ENCODE data around the gene RTRAF.

Gene RTRAF

GRCh38 chr14:52031781-52032180 is 42.4 kb downstream of the RTRAF start:
- Histone ChIP-seq H3K9me3 (ENCODE audit: control insufficient read depth in 1 of 2, low read length in 2 of 2) (no peaks in the 10 kb centered on the region), H3K27me3 (ENCODE audit: control insufficient read depth in 1 of 2, insufficient read depth in 2 of 2, low read length in 2 of 2) (no peaks in the 10 kb centered on the region), H3K9ac (ENCODE audit: low read depth in 1 of 2, low read length in 2 of 2) (no peak overlapping the region), H3K36me3 (ENCODE audit: control insufficient read depth in 1 of 2, insufficient read depth in 2 of 2, low read length in 2 of 2) (no peaks in the 10 kb centered on the region), H3K27ac (ENCODE audit: low read depth, low read length) (no peak overlapping the region), H3K4me3 (ENCODE audit: low read depth in 1 of 2, low read length in 2 of 2) (no peak overlapping the region), H3K4me1 (ENCODE audit: control insufficient read depth in 1 of 2, insufficient read depth in 2 of 2, low read length in 2 of 2) (no peaks in the 10 kb centered on the region)

GRCh38 chr14:52032204-52032801 is 43.0 kb downstream of the RTRAF start:
- no peaks in the 10 kb centered on the region for H3K9me3 ChIP-seq (ENCODE audit: control insufficient read depth in 1 of 2, low read length in 2 of 2)
- no peak overlapping the region for H3K4me3 ChIP-seq (ENCODE audit: low read depth in 1 of 2, low read length in 2 of 2)
- H3K4me1 ChIP-seq (ENCODE audit: control insufficient read depth in 1 of 2, insufficient read depth in 2 of 2, low read length in 2 of 2), result no peaks in the 10 kb centered on the region
- no peaks in the 10 kb centered on the region for H3K36me3 ChIP-seq (ENCODE audit: control insufficient read depth in 1 of 2, insufficient read depth in 2 of 2, low read length in 2 of 2)
- H3K27me3 ChIP-seq (ENCODE audit: control insufficient read depth in 1 of 2, insufficient read depth in 2 of 2, low read length in 2 of 2), result no peaks in the 10 kb centered on the region
- H3K27ac ChIP-seq (ENCODE audit: low read depth, low read length), result no peak overlapping the region
- no peak overlapping the region for H3K9ac ChIP-seq (ENCODE audit: low read depth in 1 of 2, low read length in 2 of 2)

- H3K27ac ChIP-seq (ENCODE audit: low read depth, low read length), result no peak overlapping the region
These were observed 43.8 kb downstream of the RTRAF start for GRCh38 chr14:52033101-52033642.

GRCh38 chr14:52039124-52039815 is 49.9 kb downstream of the RTRAF start:
- no peak overlapping the region for H3K4me3 ChIP-seq (ENCODE audit: low read depth in 1 of 2, low read length in 2 of 2)
- no peaks in the 10 kb centered on the region for H3K9me3 ChIP-seq (ENCODE audit: control insufficient read depth in 1 of 2, low read length in 2 of 2)
- no peak overlapping the region for H3K9ac ChIP-seq (ENCODE audit: low read depth in 1 of 2, low read length in 2 of 2)
- peaks cover 3 to 4% of the 10 kb centered on the region in 2 donors for H3K4me1 ChIP-seq (ENCODE audit: control insufficient read depth in 1 of 2, insufficient read depth in 2 of 2, low read length in 2 of 2)
- H3K27me3 ChIP-seq (ENCODE audit: control insufficient read depth in 1 of 2, insufficient read depth in 2 of 2, low read length in 2 of 2), result no peaks in the 10 kb centered on the region
- no peak overlapping the region for H3K27ac ChIP-seq (ENCODE audit: low read depth, low read length)
- H3K36me3 ChIP-seq (ENCODE audit: control insufficient read depth in 1 of 2, insufficient read depth in 2 of 2, low read length in 2 of 2), result no peaks in the 10 kb centered on the region

More at GRCh38 chr14:52033101-52033642, 43.8 kb downstream of the RTRAF start:
- Histone ChIP-seq H3K4me1 (ENCODE audit: control insufficient read depth in 1 of 2, insufficient read depth in 2 of 2, low read length in 2 of 2) (no peaks in the 10 kb centered on the region), H3K27me3 (ENCODE audit: control insufficient read depth in 1 of 2, insufficient read depth in 2 of 2, low read length in 2 of 2) (no peaks in the 10 kb centered on the region), H3K36me3 (ENCODE audit: control insufficient read depth in 1 of 2, insufficient read depth in 2 of 2, low read length in 2 of 2) (no peaks in the 10 kb centered on the region), H3K9ac (ENCODE audit: low read depth in 1 of 2, low read length in 2 of 2) (no peak overlapping the region), H3K9me3 (ENCODE audit: control insufficient read depth in 1 of 2, low read length in 2 of 2) (no peaks in the 10 kb centered on the region), H3K4me3 (ENCODE audit: low read depth in 1 of 2, low read length in 2 of 2) (no peak overlapping the region)

- Histone ChIP-seq H3K27me3 (ENCODE audit: control insufficient read depth in 1 of 2, insufficient read depth in 2 of 2, low read length in 2 of 2) (no peaks in the 10 kb centered on the region), H3K9me3 (ENCODE audit: control insufficient read depth in 1 of 2, low read length in 2 of 2) (no peaks in the 10 kb centered on the region)
These were observed 51.3 kb downstream of the RTRAF start for GRCh38 chr14:52040598-52040997.

GRCh38 chr14:52042371-52043289 is 53.3 kb downstream of the RTRAF start:
- no peaks in the 10 kb centered on the region for H3K36me3 ChIP-seq (ENCODE audit: control insufficient read depth in 1 of 2, insufficient read depth in 2 of 2, low read length in 2 of 2)
- H3K9me3 ChIP-seq (ENCODE audit: control insufficient read depth in 1 of 2, low read length in 2 of 2), result no peaks in the 10 kb centered on the region
- no peaks in the 10 kb centered on the region for H3K27me3 ChIP-seq (ENCODE audit: control insufficient read depth in 1 of 2, insufficient read depth in 2 of 2, low read length in 2 of 2)
- no peak overlapping the region for H3K9ac ChIP-seq (ENCODE audit: low read depth in 1 of 2, low read length in 2 of 2)
- H3K4me3 ChIP-seq (ENCODE audit: low read depth in 1 of 2, low read length in 2 of 2), result no peak overlapping the region
- peaks cover 3 to 4% of the 10 kb centered on the region in 2 donors for H3K4me1 ChIP-seq (ENCODE audit: control insufficient read depth in 1 of 2, insufficient read depth in 2 of 2, low read length in 2 of 2)
- no peak overlapping the region for H3K27ac ChIP-seq (ENCODE audit: low read depth, low read length)

More at GRCh38 chr14:52040598-52040997, 51.3 kb downstream of the RTRAF start:
- Histone ChIP-seq H3K36me3 (ENCODE audit: control insufficient read depth in 1 of 2, insufficient read depth in 2 of 2, low read length in 2 of 2) (no peaks in the 10 kb centered on the region), H3K4me1 (ENCODE audit: control insufficient read depth in 1 of 2, insufficient read depth in 2 of 2, low read length in 2 of 2) (peaks cover 3 to 4% of the 10 kb centered on the region in 2 donors), H3K9ac (ENCODE audit: low read depth in 1 of 2, low read length in 2 of 2) (no peak overlapping the region), H3K27ac (ENCODE audit: low read depth, low read length) (no peak overlapping the region), H3K4me3 (ENCODE audit: low read depth in 1 of 2, low read length in 2 of 2) (no peak overlapping the region)

GRCh38 chr14:52043690-52044089 is 54.3 kb downstream of the RTRAF start:
- no peak overlapping the region for H3K27ac ChIP-seq (ENCODE audit: low read depth, low read length)
- H3K4me1 ChIP-seq (ENCODE audit: control insufficient read depth in 1 of 2, insufficient read depth in 2 of 2, low read length in 2 of 2), result peaks cover 3 to 4% of the 10 kb centered on the region in 2 donors
- H3K36me3 ChIP-seq (ENCODE audit: control insufficient read depth in 1 of 2, insufficient read depth in 2 of 2, low read length in 2 of 2), result no peaks in the 10 kb centered on the region
- H3K9ac ChIP-seq (ENCODE audit: low read depth in 1 of 2, low read length in 2 of 2), result no peak overlapping the region
- H3K27me3 ChIP-seq (ENCODE audit: control insufficient read depth in 1 of 2, insufficient read depth in 2 of 2, low read length in 2 of 2), result no peaks in the 10 kb centered on the region
- no peaks in the 10 kb centered on the region for H3K9me3 ChIP-seq (ENCODE audit: control insufficient read depth in 1 of 2, low read length in 2 of 2)
- no peak overlapping the region for H3K4me3 ChIP-seq (ENCODE audit: low read depth in 1 of 2, low read length in 2 of 2)

GRCh38 chr14:52044791-52045522 is 55.6 kb downstream of the RTRAF start:
- no peak overlapping the region for H3K9ac ChIP-seq (ENCODE audit: low read depth in 1 of 2, low read length in 2 of 2)
- H3K27me3 ChIP-seq (ENCODE audit: control insufficient read depth in 1 of 2, insufficient read depth in 2 of 2, low read length in 2 of 2), result no peaks in the 10 kb centered on the region
- no peak overlapping the region for H3K27ac ChIP-seq (ENCODE audit: low read depth, low read length)
- H3K36me3 ChIP-seq (ENCODE audit: control insufficient read depth in 1 of 2, insufficient read depth in 2 of 2, low read length in 2 of 2), result no peaks in the 10 kb centered on the region
- H3K9me3 ChIP-seq (ENCODE audit: control insufficient read depth in 1 of 2, low read length in 2 of 2), result no peaks in the 10 kb centered on the region
- peaks cover 3 to 4% of the 10 kb centered on the region in 2 donors for H3K4me1 ChIP-seq (ENCODE audit: control insufficient read depth in 1 of 2, insufficient read depth in 2 of 2, low read length in 2 of 2)
- H3K4me3 ChIP-seq (ENCODE audit: low read depth in 1 of 2, low read length in 2 of 2), result no peak overlapping the region

GRCh38 chr14:52046376-52046917 is 57.1 kb downstream of the RTRAF start:
- Histone ChIP-seq H3K27me3 (ENCODE audit: control insufficient read depth in 1 of 2, insufficient read depth in 2 of 2, low read length in 2 of 2) (no peaks in the 10 kb centered on the region), H3K9ac (ENCODE audit: low read depth in 1 of 2, low read length in 2 of 2) (no peak overlapping the region), H3K36me3 (ENCODE audit: control insufficient read depth in 1 of 2, insufficient read depth in 2 of 2, low read length in 2 of 2) (no peaks in the 10 kb centered on the region), H3K27ac (ENCODE audit: low read depth, low read length) (no peak overlapping the region), H3K4me3 (ENCODE audit: low read depth in 1 of 2, low read length in 2 of 2) (no peak overlapping the region), H3K9me3 (ENCODE audit: control insufficient read depth in 1 of 2, low read length in 2 of 2) (no peaks in the 10 kb centered on the region), H3K4me1 (ENCODE audit: control insufficient read depth in 1 of 2, insufficient read depth in 2 of 2, low read length in 2 of 2) (peaks cover 3 to 10% of the 10 kb centered on the region in 2 donors)
